GM18511 (cell line): ENCODE results near the gene CLASRP.
"Not testable (repeated sequence)": the region's sequence is repeated elsewhere in the genome, so short reads cannot be mapped to it uniquely, and the experiment has no call there.

Experiments
- ATAC-seq: cut with Tn5 transposase; IDR thresholded peaks from one replicate; pipeline ENCODE4 v1.9.1; 2021; ENCODE audit warnings: mild to moderate bottlenecking, moderate library complexity; ENCODE audit not compliant: unreplicated experiment

CLASRP gene, protein sequence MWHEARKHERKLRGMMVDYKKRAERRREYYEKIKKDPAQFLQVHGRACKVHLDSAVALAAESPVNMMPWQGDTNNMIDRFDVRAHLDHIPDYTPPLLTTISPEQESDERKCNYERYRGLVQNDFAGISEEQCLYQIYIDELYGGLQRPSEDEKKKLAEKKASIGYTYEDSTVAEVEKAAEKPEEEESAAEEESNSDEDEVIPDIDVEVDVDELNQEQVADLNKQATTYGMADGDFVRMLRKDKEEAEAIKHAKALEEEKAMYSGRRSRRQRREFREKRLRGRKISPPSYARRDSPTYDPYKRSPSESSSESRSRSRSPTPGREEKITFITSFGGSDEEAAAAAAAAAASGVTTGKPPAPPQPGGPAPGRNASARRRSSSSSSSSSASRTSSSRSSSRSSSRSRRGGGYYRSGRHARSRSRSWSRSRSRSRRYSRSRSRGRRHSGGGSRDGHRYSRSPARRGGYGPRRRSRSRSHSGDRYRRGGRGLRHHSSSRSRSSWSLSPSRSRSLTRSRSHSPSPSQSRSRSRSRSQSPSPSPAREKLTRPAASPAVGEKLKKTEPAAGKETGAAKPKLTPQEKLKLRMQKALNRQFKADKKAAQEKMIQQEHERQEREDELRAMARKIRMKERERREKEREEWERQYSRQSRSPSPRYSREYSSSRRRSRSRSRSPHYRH

DNA sequence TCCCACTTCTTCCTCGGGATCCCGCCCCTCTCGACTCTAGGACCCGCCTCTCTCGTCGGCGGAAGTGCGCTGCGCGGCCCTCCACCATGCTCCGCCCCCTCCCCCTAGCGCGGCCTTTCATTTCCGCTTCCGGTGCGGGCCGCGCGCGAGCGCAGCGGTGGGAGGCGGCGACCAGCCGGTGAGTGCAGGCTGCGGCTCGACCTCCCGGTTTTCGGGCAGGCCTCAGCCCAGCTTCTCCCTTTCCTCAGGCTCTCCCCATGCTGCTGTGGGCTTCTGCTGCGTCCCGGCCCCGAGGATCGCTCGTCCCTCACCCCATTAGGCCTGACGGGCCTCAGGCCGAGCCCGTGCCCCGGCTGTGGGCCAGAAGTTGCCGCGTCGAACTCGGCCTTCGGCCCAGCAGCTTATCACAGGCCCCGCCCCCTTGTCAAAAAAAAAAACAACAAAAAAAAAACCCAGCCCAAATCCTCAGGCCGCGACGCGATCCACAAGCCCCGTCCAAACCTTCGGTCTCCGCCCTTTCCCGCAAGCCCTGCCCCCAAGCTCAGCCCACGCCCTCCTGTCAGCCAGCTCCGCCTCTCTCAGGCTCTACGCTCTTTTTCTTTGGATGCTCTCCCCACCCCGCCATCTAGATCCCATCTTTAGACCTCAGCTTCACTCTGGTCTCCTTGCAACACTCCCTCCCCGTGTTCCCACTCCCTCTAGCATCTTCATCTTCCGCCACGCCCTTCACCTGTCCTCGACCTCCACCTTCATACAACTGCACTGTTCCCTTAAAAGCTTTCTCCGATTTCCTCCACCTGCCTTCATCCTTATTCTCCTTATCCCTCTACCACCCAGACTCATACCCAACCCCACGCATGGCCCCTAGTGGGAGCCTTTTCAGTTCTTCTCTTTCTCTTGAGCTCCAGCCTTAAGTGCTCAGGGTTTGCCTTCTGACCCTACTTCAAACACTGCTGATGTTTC, at the start of gene CLASRP:
Gene CLASRP (plus strand): TSS at position 115 of the 963 bp plus-strand sequence. CDS start 1,168 bp downstream, outside the sequence.
- ATAC-seq: peak; percentile 94

- ATAC-seq: no peak
Measured at GRCh38 chr19:44990459-44990858, 48.4 kb upstream of the CLASRP start.

- ATAC-seq: no peak
Measured at GRCh38 chr19:44990966-44991365, 47.9 kb upstream of the CLASRP start.

DNA sequence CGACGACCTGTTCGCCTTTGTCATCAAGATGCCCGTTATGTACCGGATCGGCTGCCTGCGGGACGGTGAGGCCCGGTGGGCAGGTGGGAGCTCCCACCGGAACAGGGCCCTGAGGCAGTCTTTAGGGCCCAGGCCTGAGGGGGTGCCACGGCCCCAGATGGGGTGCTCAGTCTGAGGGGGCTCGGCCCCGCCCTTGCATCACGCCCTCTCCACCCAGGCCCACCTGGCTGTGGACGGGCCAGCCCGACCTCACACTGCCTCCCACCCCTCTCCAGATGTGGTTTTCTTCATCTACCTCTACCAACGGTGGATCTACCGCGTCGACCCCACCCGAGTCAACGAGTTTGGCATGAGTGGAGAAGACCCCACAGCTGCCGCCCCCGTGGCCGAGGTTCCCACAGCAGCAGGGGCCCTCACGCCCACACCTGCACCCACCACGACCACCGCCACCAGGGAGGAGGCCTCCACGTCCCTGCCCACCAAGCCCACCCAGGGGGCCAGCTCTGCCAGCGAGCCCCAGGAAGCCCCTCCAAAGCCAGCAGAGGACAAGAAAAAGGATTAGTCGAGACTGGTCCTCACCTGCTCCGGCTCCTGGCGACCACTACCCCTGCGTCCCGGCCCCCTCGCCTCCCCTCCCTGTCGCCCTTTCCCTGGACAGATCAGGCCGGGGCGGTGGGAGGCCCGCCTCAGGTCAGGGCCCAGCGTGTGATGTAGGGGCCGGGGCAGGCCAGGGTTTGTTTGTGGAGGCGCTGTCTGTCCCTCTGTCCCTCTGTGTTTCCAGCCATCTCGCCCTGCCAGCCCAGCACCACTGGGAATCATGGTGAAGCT, 46.3 kb upstream of the CLASRP start:
- no peak for ATAC-seq

- no peak for ATAC-seq
Measured at GRCh38 chr19:44993526-44993925, 45.3 kb upstream of the CLASRP start.

DNA sequence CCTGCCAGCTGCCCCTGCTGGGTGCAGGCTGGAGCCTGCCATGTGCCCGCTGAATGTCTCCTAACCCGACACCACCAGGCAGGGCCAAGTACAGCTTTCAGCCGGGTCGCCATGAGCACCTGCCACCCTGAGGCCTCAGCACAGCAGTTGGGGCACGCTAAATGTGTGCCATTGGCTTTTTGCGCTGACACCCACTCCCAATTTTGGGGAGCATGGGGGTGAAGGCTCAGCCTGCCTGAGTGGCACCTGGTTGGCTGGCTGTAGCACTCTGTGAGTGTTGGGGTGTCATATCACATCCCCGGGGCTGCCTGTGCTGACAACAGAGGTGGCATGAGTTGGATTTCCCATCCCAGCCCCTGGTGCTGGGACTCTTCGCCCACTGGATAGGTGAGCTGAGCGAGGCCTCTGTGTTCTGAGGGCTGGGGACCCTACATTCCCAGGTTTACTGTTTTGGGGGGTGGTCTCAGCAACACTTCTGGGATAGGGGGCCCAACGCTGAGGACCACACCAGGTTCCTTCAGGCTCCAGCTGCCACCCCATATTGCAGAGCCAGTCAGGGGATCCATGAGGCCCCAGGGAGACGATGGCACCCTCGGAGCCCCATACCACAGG, 44.8 kb upstream of the CLASRP start:
- ATAC-seq: no peak

DNA sequence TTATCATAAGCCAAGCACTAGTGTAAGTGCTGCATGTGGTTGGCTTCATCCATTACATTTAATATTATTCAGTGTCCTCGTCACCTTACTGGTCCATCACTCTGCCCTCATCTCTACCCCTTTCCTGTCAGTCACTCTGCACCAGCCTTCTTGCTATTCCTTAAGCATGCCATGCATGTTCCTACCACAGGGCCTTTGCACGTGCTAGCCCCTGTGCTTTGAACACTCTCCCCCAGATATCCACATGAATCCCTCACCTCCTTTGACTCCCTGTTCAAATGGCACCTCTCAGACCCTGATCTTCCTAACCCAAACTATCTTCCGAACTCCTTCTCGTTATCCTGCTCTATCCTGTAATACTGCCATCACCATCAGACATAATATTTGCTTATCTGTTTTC, 40.8 kb upstream of the CLASRP start:
- no peak for ATAC-seq

DNA sequence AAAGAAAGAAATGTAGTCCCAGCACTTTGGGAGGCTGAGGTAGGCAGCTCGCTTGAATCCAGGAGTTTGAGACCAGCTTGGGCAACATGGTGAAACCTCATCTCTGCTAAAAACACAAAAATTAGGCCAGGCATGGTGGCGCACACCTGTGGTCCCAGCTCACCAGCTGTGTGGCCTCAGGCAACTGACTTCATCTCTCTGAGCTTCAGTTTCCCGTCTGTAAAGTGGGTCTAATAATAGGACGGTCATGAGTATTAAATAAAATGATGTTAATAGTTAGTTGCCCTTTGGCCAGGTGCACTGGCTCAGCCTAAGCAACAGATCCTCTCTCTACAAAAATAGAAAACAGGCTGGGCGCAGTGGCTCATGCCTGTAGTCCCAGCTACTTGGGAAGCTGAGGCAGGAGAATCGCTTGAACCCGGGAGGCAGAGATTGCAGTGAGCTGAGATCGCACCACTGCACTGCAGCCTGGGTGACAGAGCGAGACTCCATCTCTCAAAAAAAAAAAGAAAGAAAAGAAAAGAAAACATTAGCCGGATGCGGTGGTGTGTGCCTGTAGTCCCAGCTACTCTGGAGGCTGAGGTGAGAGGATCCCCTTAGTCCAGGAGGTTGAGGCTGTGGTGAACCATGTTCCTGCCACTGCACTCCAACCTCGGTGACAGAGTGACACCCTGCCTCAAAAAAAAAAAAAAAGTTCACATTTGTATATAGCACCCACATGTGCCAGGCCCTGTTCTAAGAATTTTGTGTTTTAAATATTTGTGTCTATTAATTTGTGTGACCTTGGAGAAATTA, 39.5 kb upstream of the CLASRP start:
- not testable (repeated sequence) for ATAC-seq

GRCh38 chr19:45000665-45001064, 38.2 kb upstream of the CLASRP start:
- not testable (repeated sequence) for ATAC-seq

- ATAC-seq: peak; percentile 68
Measured at GRCh38 chr19:45001087-45001739, 37.6 kb upstream of the CLASRP start, which contains the start of gene RELB. Gene RELB (plus strand): TSS chr19:45001464. CDS start chr19:45001580, 116 bp downstream.

DNA sequence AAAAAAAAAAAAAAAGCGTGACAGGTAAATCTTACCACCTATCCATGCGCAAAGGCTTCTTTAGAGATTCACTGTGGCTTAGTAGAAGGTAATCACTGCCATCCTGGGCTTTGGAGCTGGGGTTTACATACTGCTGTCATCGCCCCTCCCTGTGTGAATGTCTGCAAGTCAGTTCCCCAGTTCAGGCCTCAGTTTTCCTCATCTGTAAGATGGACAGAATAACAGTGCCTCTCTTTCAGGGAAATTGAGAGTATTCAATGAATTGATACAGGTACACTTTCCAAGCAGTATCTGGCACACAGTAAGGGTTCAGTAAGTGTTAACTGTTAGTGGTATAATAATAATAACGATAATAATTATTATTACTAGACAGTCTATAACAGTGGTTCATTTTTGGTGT, 35.4 kb upstream of the CLASRP start:
- ATAC-seq: no peak

DNA sequence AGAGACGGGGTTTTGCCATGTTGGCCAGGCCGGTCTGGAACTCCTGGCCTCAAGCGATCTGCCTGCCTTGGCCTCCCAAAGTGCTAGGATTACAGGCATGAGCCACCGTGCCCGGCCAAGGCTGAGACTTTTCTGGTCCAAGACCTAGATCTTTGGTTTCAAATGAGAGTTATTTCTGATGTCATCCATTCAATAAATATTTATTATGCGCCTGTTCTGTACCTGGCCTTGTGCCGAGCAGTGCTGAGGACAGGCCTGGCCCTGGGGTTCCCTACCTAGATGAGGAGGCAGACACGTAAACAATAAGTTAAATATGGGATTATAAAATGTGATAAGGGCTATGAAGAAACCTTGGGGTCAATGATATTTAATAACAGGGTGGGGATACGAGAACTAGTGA, 33.1 kb upstream of the CLASRP start:
- no peak for ATAC-seq

DNA sequence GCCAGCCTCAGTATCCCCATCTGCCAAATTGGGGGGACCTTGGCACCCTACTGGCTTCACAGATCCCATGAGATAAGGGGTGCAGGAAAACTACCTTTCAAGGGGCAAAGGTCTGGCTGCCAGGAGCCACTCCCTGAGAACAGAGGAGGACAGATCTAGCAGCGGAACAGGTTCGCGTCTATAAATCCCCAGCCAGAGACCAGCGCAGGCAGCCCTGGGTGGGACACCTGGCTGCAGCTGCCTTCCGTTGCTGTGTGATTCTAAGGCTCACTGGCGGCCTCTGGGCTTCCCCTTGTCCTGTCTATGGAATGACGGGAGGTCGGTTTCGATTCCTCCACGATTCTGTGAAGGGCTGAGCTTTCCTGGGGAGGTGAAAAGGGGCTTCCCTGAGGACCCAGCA, 30.3 kb upstream of the CLASRP start:
- no peak for ATAC-seq

- no peak for ATAC-seq
Measured at GRCh38 chr19:45009625-45010255, 29.1 kb upstream of the CLASRP start.

- no peak for ATAC-seq
Measured at GRCh38 chr19:45010306-45010705, 28.5 kb upstream of the CLASRP start.

GRCh38 chr19:45011959-45012358, 26.9 kb upstream of the CLASRP start:
- ATAC-seq: no peak

GRCh38 chr19:45016388-45017314, 22.2 kb upstream of the CLASRP start:
- peak; percentile 89 for ATAC-seq
